SKM-1 (cell line): ENCODE results near the gene AQP9.
A peak's percentile ranks its signal among the peaks of the same experiment; 100 is the strongest.

Source experiments
- DNase-seq: peaks from one replicate; lab custom pipeline; 2025; ENCODE audit not compliant: unreplicated experiment; lab: John Stamatoyannopoulos, UW

The AQP9 gene

DNA sequence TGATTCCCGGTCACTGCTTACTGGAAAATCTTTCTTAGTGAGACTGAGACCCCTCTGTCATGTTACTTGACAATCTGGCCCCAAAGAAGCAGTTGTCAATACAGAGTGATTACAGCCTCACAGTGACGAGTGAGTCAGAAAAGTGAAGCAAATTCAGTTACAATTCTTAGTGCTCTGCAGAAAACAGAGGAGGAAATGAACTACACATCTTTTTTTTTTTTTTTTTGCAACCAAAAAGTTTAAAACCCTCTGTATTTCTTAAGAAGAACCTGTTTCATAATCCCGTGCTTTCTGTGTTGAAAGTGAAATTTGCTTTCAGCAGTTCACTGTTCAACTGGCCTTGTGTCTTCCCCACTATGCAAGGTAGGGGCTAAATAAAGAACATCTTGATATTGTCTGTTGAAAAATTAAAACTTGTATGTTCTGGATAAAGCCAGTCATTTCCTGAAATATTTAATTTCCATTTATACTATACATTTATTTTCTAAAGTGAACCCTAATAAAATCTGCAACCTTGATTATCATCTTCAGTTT is 1.9 kb downstream of the AQP9 start:
- peak; percentile 66 for DNase-seq

DNA sequence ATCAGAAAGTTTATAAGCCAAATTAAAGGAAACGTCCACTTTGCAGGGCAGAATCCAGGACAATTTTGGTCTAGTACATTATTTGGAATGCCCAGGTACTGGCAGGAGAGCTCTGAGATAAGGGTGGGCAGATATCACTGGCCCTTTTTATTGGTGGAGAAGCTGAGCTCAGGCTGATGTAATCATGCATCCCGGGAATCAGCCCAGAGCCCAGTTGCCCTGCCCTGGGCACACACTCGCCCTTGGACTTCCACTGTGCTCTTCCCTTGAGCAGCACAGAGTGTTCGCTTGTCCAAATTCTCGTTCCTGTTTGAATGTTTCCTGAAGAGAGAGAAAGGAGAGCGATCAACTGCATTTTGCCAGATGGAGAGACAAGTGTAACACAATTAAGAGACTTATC is 3.7 kb downstream of the AQP9 start:
- DNase-seq: no peak

DNA sequence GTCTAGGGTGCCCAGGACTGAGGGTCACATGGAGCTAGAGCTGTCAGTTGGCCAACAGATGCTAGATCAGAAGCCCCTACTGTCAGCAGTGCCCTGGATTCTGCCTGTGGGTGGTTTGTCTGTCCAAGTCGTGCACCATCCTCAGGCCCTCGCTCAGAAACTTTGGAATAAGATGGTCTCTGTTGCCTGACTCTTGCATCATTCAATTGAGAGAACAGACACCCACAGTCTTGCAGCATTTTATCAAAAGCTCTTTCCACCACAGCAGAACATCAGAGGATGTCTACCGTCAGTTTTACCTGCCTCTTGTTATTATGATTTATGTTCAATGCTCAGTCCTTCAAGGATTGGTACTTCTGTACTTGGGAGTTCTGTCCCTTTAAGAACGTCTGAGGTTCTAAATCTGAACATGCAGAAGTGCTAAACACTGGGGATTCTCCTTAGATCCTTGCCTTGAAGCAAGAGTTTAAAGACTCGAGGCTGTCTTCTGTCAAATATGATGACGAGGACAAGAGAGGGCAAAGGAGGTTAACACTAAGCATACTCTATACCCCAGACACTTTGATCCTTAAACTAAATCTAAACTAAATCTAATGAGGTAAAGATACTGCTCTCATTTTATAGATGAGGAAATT is 4.8 kb downstream of the AQP9 start:
- no peak for DNase-seq

DNA sequence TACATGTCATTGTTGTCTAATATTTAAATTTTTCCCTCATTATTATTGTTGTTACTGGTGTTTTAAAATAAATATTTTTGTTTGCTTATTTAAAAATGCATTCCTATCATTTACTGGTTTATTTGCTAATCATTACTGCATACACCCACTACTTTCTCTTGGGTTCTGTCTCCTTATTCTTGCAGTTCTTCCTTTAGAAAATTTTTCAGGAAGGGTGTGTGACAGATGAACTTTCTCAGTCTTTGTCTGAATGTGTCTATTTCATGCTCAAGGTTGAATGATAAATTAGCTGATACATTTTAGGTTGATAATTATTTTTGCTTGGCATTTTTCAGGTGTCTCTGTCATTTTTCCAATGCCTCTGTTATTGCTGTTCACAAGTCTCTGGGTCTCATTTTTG is 7.4 kb downstream of the AQP9 start:
- DNase-seq: no peak

DNA sequence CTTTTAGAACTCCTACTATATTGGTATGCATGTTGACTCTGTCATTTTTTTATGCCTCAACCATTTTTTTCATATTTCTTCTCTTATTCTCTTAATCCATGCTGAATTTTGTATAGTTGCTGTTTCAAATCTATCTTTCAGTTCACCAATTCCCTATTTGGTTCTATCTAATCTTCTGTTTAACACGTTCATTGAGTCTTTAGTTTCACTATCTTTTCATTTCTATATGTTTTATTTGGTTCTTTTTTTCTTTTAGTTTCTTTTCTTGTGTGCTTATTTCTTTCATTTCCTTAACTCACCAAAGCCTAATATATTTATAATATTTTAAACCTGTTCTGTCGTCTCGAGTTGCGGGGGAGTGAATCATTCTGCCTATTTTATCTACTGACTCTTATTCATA is 8.0 kb downstream of the AQP9 start:
- DNase-seq: no peak

DNA sequence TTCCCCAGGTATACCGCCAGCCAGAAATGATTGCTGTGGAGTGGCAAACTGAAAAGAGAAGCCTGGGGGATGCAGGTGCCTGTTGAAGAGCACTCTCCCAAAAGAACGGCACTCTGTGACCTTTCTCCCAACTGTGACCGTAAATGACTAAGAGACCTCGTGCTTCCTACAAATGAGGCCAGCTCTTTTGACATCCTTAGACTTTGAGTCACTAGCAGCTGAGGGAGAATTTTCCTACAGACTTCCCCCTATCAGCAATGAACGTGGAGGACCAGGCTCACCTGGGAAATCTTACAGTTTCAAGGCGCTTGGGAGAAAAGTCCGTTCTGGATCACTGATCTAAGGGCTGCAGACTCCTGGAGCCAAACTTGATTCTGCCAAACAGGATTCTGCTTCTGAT is 8.6 kb downstream of the AQP9 start:
- peak; percentile 84 for DNase-seq

DNA sequence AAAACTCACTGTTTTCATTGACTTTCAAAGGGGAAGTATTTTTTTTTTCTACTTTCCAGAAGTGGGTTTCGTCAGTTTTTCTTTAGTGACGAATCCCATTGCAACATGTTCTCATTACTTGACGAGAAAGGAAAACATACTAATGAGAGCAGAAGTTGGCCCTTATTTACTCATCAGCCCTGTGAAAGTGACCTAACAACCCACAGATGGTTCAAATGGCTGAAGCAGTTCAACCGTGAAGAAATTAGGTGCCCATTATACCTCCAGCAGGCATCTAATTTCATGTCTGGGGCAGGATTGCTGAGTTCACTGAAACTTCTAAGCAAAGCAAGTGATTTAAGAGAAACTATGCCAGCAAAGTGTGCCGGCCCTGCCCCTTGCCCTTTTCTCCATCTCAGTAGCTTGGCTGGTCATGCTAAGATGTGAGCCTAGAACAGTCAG is 9.0 kb downstream of the AQP9 start:
- DNase-seq: peak; percentile 91

DNA sequence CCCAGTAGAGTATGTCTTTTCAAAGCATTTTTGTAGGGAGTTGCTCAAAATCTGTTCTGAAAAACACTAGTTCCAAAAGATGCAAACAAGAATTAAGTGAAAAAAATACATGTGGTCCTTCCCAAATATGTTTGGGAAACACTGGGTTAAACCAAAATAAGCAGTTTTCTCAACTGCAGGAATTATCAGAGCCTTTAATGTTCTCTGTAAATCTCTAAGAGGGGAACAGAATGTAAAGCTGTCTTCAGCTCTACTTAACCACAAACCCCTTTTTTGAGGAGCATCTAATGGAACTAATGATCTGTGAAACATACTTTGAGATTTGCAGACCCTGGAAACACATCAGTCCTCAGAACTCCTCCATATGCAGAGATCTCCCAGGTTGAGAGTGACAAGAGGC is 9.9 kb downstream of the AQP9 start:
- DNase-seq: no peak

DNA sequence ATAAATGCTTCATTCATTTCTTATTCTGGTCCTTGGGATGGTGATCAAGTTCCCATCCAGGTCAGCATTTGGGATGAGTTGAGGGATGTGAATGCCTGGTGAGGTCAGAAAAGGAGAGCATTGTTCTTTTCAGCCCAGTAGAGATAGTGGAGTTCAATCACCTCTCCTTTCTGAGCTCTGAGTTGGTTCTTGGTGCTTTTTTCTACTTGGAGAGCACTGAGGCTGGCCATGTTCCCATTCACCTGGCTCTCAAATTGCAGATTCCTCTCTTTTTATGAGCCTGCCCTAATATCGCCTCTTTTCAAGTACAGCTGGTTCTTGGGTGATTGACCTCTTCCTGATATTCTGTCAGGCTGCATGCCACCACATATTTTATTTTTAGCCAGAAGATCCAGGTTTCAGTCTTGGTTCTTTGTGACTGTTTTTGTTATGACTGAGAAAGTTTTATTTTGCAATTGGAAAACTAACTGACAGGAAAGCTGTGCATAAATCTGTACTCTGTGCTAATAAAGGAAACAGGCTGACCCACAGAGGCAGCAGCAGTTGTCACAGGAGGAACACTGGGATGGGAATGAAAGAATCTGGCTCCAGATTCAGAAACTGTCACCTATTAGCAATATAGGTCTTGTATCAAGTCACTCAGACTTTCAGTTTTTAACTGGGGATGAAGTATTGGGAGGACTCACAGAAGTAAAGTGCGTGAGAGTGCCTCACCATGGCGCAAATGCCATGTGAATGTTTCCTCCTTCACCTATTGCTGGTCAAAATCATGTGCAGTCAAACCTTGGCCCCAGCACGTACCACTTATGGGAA is 10.7 kb downstream of the AQP9 start:
- DNase-seq: no peak

DNA sequence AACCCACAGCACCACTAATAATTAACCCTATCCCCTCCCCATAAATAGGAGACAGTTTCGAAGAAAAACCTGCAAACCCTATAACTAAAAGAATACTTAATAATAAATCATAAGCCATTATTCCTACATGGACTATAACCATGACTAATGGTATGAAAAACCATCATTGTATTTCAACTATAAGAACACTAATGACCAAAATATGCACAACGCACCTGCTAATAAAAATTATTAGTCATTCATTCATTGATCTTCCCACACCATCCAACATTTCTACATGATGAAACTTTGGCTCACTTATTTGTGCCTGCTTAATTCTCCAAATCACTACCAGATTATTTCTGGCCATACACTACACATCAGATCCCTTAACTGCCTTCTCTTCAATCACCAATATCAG is 16.6 kb downstream of the AQP9 start:
- DNase-seq: no peak

DNA sequence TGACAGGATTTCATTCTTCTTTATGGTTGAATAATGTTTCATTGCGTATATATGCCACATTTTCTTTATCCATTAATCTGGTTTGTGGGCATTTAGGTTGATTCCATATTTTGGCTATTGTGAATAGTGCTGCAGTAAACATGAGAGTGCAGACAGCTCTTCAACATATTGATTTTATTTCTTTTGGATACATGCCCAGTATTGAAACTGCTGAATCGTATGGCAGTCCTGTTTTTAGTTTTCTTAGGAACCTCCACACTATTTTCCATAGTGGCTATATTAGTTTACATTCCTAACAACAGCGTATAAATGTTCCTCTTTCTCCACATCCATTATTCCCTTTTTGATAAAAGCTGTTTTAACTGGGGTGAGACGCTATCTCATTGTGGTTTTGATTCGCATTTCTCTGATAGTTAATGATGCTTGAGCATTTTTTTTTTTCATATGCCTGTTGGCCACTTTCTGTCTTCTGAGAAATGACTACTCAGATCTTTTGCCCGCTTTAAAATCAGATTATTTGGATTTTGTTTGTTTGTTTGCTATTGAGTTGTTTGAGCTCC is 21.7 kb downstream of the AQP9 start:
- no peak for DNase-seq

DNA sequence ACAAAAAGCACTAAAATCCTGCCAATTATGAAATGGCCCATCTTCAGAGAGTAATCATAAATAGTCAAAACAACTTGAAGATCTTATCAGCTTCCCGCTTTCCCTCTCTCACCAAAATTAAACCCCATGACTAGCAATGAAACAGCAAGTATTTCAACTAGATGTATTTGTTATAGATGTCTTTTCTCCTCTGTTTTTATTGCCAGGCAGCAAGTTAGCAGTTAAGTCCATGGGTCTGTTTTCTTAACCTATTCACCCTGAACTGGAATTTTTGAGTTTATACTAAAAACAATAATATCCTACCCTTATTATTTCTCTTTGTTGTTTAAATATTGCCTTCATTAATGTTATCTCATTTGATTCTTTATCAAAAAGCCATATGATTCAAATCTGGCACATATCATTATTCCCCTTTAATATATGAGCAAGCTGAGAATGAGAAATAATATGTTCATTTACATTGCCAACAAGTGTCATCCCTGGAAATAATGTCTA is 23.3 kb downstream of the AQP9 start:
- DNase-seq: no peak

DNA sequence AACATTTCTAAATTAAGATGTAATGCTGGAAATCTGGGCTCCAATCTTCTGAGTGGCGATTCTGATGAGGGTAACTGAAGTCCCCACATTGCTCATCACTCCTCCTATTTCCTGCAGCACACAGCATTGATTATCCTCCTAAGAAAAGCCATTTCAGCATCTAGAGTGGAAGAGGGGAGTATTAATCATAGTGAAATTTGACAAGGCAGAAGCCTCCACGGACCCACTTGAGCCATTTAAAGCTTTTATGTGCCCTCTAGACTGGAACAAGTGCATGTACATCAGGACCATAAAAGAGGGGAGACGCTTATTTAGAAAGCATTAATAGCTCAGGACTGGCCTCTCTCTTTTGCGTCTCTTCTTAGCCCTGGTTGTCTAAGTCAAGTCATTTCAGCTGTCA is 25.8 kb downstream of the AQP9 start:
- DNase-seq: no peak

DNA sequence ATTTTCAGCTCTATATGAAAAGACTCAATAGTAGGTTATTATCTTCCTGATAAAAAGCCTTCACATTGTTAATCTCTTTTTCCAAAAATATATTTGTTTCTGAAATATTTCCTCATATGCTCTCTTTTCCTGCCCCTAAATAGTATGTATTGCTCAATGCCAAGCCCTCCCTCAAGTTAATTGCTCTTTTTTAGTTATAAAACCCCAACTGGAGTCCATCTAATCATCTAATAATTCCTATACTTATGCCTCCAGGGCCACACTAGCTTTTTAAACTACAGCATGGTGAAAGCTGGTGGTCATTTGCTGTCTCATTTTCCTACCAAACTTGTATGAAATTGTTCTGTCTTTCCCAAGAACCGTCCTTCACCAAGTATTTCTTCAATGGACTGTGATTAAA is 26.7 kb downstream of the AQP9 start:
- DNase-seq: no peak

DNA sequence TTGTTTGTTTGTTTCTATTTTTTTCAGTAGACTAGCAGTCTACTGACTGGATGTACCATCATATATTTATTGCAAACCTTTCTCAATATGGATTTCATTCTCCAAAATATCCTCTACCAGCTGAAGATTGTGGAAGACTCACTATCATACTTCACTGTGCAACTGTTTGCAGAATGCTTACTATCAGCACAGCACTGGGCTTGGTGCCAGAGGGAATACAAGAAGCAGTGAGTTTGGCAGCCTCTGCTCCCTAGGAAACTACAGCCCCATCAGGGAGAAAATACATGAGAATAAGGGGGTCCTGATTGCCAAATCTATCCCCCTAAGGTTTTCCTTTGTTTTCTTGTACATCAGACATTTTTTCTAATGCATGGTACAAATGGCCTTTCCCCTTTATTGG is 27.5 kb downstream of the AQP9 start:
- DNase-seq: no peak

DNA sequence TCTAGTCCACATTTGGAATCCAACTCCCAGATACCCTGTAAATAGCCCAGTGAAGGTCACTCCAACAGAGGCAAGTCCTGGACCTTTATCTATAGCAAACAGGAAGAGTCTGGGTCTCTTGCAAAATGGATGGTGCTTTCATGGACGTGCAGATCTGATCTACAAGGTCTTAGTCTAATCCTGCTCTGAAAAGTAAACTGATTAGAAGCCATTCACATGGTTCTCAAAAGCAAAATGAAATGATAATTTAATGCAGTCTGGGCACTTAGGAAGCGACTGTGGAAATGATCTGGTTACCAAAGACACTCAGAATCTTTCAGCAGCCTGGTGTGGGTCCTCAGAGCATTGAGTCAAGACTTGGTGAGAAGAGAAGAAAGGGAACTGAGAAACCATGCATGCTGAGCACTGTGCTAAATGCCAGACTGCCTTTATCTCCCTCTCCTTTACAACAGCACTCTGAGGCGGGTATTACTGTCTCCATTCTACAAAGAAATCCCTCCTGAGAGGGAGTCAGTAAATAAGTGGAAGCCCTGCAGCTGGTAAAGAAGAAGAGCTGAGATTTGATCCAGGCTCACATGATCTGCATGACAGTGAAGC is 29.0 kb downstream of the AQP9 start:
- DNase-seq: no peak

DNA sequence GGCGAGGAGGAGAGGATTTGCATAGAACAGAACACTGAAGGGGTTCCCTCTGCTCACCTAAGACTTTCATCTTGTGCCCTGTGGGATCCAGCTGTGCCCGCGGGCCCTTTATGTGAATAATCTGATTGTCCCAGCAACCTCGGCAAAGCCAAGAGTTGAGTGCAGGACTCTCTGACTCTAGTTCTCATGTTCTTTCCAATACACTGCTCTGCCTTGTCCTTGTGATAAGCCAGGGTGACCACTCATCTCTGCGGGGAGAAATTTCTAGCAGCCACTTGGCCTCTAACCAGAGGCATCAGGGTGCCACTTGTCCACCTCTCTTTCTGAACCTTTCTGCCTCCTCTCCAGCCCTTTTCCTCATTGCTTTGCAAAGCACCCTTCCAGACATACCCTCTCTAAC is 31.8 kb downstream of the AQP9 start:
- DNase-seq: no peak

DNA sequence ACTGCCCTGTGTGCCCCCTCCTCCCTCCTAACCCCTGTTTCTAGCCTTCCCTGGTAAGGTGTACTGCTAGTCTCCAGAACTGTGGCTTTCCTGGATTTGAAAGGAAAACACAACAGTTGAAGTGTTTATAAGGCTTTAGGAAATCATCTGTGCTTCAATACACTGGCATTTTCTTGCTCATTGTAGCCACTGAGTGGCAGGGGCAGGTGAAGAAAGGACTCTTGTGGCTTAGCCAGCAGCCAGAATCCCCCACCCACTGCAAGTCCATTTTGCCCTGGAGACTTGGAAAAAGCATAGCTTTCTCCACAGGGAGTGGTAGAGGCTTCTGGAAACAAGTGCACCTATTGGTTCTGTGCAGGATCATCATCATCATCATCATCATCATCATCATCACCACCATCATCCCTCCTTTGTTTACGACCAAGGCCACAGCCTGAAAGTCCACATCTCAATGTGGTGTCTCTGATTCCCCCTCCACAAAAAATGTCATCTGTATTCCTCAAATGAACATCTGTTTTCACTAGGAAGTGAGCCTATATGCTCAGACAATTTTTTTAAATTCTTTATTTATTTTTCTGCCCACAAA is 33.4 kb downstream of the AQP9 start:
- no peak for DNase-seq

DNA sequence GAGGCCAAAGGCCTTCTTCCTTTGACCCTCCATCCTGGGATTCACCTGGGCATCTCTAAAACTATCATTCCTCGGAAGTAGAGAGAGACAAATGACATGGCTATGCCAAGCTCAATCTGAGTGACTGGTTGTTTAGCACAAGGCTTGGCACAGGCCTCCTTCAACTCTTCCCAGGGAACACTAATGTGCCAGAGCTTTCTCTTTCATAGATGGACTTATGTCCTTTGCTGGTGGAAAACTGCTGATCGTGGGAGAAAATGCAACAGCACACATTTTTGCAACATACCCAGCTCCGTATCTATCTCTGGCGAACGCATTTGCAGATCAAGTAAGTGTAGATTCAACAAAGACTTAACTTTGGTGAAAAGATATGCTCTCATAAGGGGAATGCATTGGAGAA is 36.5 kb downstream of the AQP9 start:
- no peak for DNase-seq

DNA sequence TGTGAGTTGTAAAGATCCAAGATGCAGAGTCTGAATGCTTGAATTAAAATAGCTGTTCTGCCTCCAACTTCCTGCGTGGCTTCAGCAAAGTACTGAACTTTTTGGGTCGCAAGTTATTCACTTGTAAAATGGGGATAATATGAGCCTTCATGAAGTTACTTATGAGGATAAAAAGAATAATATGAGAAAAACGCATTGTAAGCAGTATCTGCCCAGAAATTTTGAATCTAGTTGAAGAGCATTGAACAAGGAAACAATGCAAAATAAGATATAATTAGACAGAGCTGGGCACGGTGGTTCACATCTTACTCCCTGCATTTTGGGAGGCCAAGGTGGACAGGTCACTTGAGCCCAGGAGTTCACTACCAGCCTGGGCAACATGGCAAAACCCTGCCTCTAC is 37.8 kb downstream of the AQP9 start:
- no peak for DNase-seq

DNA sequence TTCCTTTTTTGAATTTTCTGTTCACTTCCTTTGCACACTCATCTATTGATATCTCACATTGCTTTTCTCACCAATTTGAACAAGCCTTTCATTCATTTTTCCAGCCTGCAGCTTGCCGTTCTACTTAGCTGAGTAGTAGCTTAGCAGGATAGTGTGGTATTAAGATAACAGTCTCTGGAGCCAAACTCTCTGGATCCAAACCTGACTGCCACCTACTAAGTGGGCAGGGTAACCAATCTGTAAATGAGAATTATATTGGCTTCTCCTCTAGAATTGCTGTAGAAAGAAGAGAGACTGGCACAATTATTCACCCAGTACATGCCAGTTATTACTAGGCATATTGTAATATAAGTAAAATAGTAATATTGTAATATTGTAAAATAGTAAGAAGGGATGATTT is 40.5 kb downstream of the AQP9 start:
- no peak for DNase-seq
